Liver (tissue), 9 donors: ENCODE data around the gene RAB6B. TPM values are rescaled to one million over a fixed set of nuclear protein-coding genes. Genes with fewer than 3 reads are reported as not detected.

Experiments used
- DNase-seq: peaks from one replicate; pipeline ENCODE4 v3.0.0-alpha.2; 2017; ENCODE audit warnings: low spot score
- H3K27ac ChIP-seq, 2 donors: one replicate each; pipeline ENCODE4 v1.7.0; 2013; ENCODE audit warnings: inconsistent platforms in 2 of 2, low read length in 2 of 2, control low read depth in 1 of 2, low read depth in 1 of 2, mild to moderate bottlenecking in 1 of 2
- H3K27me3 ChIP-seq, 4 donors: one replicate each; pipeline versions ENCODE4 v1.6.1 to v1.7.0; 2013; ENCODE audit warnings: low read length in 3 of 4, inconsistent platforms in 1 of 4, mild to moderate bottlenecking in 1 of 4, moderate library complexity in 1 of 4; ENCODE audit not compliant: control insufficient read depth in 4 of 4, insufficient read depth in 4 of 4
- H3K36me3 ChIP-seq, 4 donors: one replicate each; pipeline versions ENCODE4 v1.6.1 to v1.7.0; 2013; ENCODE audit warnings: low read length in 3 of 4, mild to moderate bottlenecking in 3 of 4, low read depth in 1 of 4, moderate library complexity in 1 of 4; ENCODE audit not compliant: control insufficient read depth in 4 of 4, insufficient read depth in 3 of 4
- H3K4me1 ChIP-seq, 4 donors: one replicate each; pipeline versions ENCODE4 v1.6.1 to v1.7.0; 2013; ENCODE audit warnings: low read length in 3 of 4, mild to moderate bottlenecking in 3 of 4, moderate library complexity in 1 of 4; ENCODE audit not compliant: control insufficient read depth in 4 of 4, insufficient read depth in 4 of 4
- H3K4me3 ChIP-seq, 3 donors: one replicate each; pipeline versions ENCODE4 v1.6.1 to v1.7.0; 2013; ENCODE audit warnings: low read length in 3 of 3, control low read depth in 1 of 3, low read depth in 1 of 3, mild to moderate bottlenecking in 1 of 3
- H3K9ac ChIP-seq, 2 donors: one replicate each; pipeline ENCODE4 v1.7.0; 2013; ENCODE audit warnings: low read length in 2 of 2, mild to moderate bottlenecking in 2 of 2, moderate library complexity in 2 of 2, control low read depth in 1 of 2, low read depth in 1 of 2
- H3K9me3 ChIP-seq, 4 donors: one replicate each; pipeline versions ENCODE4 v1.6.1 to v1.7.0; 2013; ENCODE audit warnings: low read length in 3 of 4; ENCODE audit not compliant: control insufficient read depth in 4 of 4
- ATF3 ChIP-seq: IDR thresholded peaks from 2 replicates; pipeline ENCODE4 v1.6.1; 2016; ENCODE audit warnings: antibody characterized with exemption
- EGR1 ChIP-seq, 2 donors: IDR thresholded peaks; 2 replicates each; pipeline ENCODE4 v1.6.1; 2016 to 2018; ENCODE audit warnings: antibody characterized with exemption in 2 of 2, low read depth in 2 of 2
- FOXA1 ChIP-seq: IDR thresholded peaks from 2 replicates; pipeline ENCODE4 v1.6.1; 2016; ENCODE audit warnings: antibody characterized with exemption
- FOXA2 ChIP-seq: IDR thresholded peaks from 2 replicates; pipeline ENCODE4 v1.6.1; 2016; ENCODE audit warnings: antibody characterized with exemption
- GABPA ChIP-seq, 2 donors: IDR thresholded peaks in 1 of 2; conservative IDR thresholded peaks in 1 of 2; 2 replicates each; pipeline ENCODE4 v1.6.1; 2016; ENCODE audit warnings: antibody characterized with exemption in 2 of 2, mild to moderate bottlenecking in 1 of 2, moderate library complexity in 1 of 2
- HNF4A ChIP-seq, 2 donors: conservative IDR thresholded peaks; 2 replicates each; pipeline ENCODE4 v1.6.1; 2016; ENCODE audit warnings: antibody characterized with exemption in 2 of 2, mild to moderate bottlenecking in 2 of 2
- HNF4G ChIP-seq: IDR thresholded peaks from 2 replicates; pipeline ENCODE4 v1.6.1; 2016; ENCODE audit warnings: antibody characterized with exemption
- MAX ChIP-seq: IDR thresholded peaks from 2 replicates; pipeline ENCODE4 v1.6.1; 2016; ENCODE audit warnings: antibody characterized with exemption
- NR2F2 ChIP-seq: IDR thresholded peaks from 2 replicates; pipeline ENCODE4 v1.6.1; 2016; ENCODE audit warnings: antibody characterized with exemption
- RAD21 ChIP-seq, 2 donors: IDR thresholded peaks; 2 replicates each; pipeline ENCODE4 v1.6.1; 2016; ENCODE audit warnings: antibody characterized with exemption in 2 of 2, mild to moderate bottlenecking in 2 of 2
- RXRA ChIP-seq, 2 donors: IDR thresholded peaks; 2 replicates each; pipeline ENCODE4 v1.6.1; 2017 to 2018; ENCODE audit warnings: antibody characterized with exemption in 2 of 2, mild to moderate bottlenecking in 1 of 2
- SP1 ChIP-seq: IDR thresholded peaks from 2 replicates; pipeline ENCODE4 v1.6.1; 2018; ENCODE audit warnings: antibody characterized with exemption, mild to moderate bottlenecking
- TAF1 ChIP-seq: conservative IDR thresholded peaks from 2 replicates; pipeline ENCODE4 v1.6.1; 2016; ENCODE audit warnings: antibody characterized with exemption, mild to moderate bottlenecking
- YY1 ChIP-seq: IDR thresholded peaks from 2 replicates; pipeline ENCODE4 v1.6.1; 2016; ENCODE audit warnings: antibody characterized with exemption, mild to moderate bottlenecking
- WGBS: extraction: QIAGEN DNeasy Blood & Tissue Kit; methylation state at CpG from one replicate; pipeline ENCODE4 v1.1.7; 2013; 5-methylcytosine and 5-hydroxymethylcytosine counted together
- polyA plus RNA-seq, 2 donors: library from polyadenylated mRNA; stranded (reverse) in 1 of 2; unstranded in 1 of 2; fragments of 200-250 nt in 1 of 2; fragments of >200 nt in 1 of 2; fragmentation: Nextera tagmentation in 1 of 2; extraction: Ambion mirVana in 1 of 2; gene quantifications; one replicate each; pipeline versions ENCODE4 v1.2.1 to v1.2.3, GENCODE V29; 2013 to 2015
- total RNA-seq, 2 donors: library from RNA; depleted of rRNA; stranded (reverse); fragments of >200 nt; gene quantifications; one replicate each; pipeline ENCODE4 v1.2.3, GENCODE V29; 2014
- TF ChIP-seq, protein P1 (sequence below): IDR thresholded peaks from 2 replicates; pipeline ENCODE4 v1.6.1; 2016; ENCODE audit warnings: antibody characterized with exemption
- TF ChIP-seq, protein P2 (sequence below): IDR thresholded peaks from 2 replicates; pipeline ENCODE4 v1.6.1; 2016; ENCODE audit warnings: antibody characterized with exemption, mild to moderate bottlenecking
- TF ChIP-seq, protein P3 (sequence below): fragments of 150-350 bp; IDR thresholded peaks from 2 replicates; pipeline ENCODE4 v1.5.1; 2017; ENCODE audit warnings: improper control_type of control experiment, low read depth, low read length; ENCODE audit not compliant: missing input control
- donor health status: healthy.
- donor health status: healthy.
- donor health status: healthy.
- donor health status: healthy.
- donor health status: healthy.

Gene RAB6B
- total and polyA plus RNA-seq, 4 donors: 0.08 to 2.8 (median 0.28) TPM

DNA sequence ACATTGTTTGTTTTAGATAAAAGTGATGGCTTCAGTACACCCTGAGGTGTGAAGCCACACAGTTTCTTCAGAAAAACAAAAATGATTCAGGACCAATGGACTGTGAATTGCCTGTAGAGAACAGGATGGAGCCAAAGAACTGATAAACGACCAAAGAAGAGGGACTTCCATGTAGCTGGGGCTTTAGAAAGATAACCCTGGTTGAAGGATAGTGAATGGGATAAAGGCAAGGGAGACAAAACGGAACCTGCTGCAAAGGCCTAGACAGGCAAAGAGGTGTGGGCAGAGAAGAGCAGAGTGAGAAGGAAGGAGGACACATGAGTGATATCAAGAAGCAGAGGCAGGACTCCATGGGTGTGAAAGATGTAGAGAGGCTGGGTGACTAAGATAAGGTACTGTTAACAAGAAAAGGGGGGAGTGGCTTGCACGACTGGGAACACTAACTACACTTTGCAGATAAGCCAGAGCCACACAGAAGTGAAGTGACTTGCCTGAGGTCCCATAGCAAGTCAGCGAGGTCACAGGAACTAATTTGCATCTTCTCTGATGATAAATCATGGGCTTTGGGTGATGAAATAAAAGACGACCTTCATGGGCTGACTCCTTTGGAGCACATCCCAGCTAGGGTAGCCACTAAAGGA is 44.3 kb downstream of the RAB6B start:
- DNase-seq: peak; percentile 63
- Histone ChIP-seq H3K36me3 (no peaks in the 10 kb centered on the region), H3K4me1 (no peaks in the 10 kb centered on the region), H3K9me3 (no peaks in the 10 kb centered on the region), H3K4me3 (no peak overlapping the region), H3K27me3 (no peaks in the 10 kb centered on the region), H3K27ac (no peak overlapping the region), H3K9ac (no peak overlapping the region)
- WGBS: 70% methylated on average over 5 of the region's 5 CpGs
- TF ChIP-seq, protein P1, sequence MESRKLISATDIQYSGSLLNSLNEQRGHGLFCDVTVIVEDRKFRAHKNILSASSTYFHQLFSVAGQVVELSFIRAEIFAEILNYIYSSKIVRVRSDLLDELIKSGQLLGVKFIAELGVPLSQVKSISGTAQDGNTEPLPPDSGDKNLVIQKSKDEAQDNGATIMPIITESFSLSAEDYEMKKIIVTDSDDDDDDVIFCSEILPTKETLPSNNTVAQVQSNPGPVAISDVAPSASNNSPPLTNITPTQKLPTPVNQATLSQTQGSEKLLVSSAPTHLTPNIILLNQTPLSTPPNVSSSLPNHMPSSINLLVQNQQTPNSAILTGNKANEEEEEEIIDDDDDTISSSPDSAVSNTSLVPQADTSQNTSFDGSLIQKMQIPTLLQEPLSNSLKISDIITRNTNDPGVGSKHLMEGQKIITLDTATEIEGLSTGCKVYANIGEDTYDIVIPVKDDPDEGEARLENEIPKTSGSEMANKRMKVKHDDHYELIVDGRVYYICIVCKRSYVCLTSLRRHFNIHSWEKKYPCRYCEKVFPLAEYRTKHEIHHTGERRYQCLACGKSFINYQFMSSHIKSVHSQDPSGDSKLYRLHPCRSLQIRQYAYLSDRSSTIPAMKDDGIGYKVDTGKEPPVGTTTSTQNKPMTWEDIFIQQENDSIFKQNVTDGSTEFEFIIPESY: no peak
- TF ChIP-seq, protein P2, sequence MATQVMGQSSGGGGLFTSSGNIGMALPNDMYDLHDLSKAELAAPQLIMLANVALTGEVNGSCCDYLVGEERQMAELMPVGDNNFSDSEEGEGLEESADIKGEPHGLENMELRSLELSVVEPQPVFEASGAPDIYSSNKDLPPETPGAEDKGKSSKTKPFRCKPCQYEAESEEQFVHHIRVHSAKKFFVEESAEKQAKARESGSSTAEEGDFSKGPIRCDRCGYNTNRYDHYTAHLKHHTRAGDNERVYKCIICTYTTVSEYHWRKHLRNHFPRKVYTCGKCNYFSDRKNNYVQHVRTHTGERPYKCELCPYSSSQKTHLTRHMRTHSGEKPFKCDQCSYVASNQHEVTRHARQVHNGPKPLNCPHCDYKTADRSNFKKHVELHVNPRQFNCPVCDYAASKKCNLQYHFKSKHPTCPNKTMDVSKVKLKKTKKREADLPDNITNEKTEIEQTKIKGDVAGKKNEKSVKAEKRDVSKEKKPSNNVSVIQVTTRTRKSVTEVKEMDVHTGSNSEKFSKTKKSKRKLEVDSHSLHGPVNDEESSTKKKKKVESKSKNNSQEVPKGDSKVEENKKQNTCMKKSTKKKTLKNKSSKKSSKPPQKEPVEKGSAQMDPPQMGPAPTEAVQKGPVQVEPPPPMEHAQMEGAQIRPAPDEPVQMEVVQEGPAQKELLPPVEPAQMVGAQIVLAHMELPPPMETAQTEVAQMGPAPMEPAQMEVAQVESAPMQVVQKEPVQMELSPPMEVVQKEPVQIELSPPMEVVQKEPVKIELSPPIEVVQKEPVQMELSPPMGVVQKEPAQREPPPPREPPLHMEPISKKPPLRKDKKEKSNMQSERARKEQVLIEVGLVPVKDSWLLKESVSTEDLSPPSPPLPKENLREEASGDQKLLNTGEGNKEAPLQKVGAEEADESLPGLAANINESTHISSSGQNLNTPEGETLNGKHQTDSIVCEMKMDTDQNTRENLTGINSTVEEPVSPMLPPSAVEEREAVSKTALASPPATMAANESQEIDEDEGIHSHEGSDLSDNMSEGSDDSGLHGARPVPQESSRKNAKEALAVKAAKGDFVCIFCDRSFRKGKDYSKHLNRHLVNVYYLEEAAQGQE: no peak
- TF ChIP-seq EGR1 (IDR thresholded peaks at IDR 0.05; ENCODE audit: low read depth in 2 of 2) (no peak), HNF4A (conservative IDR thresholded peaks at IDR 0.05) (no peak), RXRA (IDR thresholded peaks at IDR 0.05) (no peak), ATF3 (no peak), YY1 (no peak), RAD21 (IDR thresholded peaks at IDR 0.05) (no peak), FOXA2 (no peak), SP1 (no peak), NR2F2 (no peak), HNF4G (no peak), GABPA (IDR thresholded peaks at IDR 0.05 in 1 of 2, conservative IDR thresholded peaks at IDR 0.05 in 1 of 2) (no peak), FOXA1 (no peak), MAX (no peak), TAF1 (no peak)
- TF ChIP-seq, protein P3, sequence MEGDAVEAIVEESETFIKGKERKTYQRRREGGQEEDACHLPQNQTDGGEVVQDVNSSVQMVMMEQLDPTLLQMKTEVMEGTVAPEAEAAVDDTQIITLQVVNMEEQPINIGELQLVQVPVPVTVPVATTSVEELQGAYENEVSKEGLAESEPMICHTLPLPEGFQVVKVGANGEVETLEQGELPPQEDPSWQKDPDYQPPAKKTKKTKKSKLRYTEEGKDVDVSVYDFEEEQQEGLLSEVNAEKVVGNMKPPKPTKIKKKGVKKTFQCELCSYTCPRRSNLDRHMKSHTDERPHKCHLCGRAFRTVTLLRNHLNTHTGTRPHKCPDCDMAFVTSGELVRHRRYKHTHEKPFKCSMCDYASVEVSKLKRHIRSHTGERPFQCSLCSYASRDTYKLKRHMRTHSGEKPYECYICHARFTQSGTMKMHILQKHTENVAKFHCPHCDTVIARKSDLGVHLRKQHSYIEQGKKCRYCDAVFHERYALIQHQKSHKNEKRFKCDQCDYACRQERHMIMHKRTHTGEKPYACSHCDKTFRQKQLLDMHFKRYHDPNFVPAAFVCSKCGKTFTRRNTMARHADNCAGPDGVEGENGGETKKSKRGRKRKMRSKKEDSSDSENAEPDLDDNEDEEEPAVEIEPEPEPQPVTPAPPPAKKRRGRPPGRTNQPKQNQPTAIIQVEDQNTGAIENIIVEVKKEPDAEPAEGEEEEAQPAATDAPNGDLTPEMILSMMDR: no peak
